GM21526 (cell line): ENCODE data around the gene CYP46A1.

Source experiments
- ATAC-seq: cut with Tn5 transposase; IDR thresholded peaks from one replicate; pipeline ENCODE4 v1.9.1; 2021; ENCODE audit warnings: moderate library complexity; ENCODE audit not compliant: unreplicated experiment, low FRiP score

The CYP46A1 gene

GRCh38 chr14:99737451-99737951 is 53.4 kb downstream of the CYP46A1 start:
- no peak for ATAC-seq

DNA sequence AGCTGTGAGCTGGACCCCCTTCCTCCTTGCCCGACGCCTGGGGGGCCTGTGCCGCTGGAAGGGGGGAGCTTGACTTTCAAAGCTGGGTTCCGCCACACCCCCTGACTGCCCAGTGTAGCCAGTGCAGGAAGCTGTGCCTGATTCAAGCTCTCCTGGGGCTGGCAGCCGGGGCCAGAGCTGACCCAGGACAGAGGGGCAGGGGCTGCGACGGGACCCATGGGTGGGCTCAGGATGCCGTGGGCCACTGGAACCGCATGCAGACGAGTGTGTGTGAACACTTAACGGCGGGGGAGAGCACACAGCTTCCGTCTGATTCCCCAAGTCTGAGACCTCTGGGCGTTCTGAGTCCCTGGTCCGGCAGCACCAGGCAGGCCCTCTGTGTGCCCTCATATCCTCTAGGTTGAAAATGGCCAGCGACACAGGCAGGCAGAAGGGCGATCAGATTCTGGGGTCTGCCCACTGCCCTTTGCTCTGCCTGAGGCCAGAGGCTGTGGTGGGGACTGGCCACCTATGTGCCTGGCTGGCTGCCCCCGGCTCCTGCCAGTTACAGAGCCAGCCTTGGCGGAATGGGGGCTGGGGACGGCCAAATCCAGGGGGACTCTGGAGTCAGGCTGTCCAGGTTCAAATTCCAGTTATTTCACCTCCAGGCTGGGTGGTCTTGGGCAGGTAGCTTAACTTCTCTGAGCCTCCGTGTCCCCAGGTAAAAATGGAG is 54.0 kb downstream of the CYP46A1 start:
- ATAC-seq: no peak

- no peak for ATAC-seq
These were observed 56.3 kb downstream of the CYP46A1 start for GRCh38 chr14:99740411-99740810.

DNA sequence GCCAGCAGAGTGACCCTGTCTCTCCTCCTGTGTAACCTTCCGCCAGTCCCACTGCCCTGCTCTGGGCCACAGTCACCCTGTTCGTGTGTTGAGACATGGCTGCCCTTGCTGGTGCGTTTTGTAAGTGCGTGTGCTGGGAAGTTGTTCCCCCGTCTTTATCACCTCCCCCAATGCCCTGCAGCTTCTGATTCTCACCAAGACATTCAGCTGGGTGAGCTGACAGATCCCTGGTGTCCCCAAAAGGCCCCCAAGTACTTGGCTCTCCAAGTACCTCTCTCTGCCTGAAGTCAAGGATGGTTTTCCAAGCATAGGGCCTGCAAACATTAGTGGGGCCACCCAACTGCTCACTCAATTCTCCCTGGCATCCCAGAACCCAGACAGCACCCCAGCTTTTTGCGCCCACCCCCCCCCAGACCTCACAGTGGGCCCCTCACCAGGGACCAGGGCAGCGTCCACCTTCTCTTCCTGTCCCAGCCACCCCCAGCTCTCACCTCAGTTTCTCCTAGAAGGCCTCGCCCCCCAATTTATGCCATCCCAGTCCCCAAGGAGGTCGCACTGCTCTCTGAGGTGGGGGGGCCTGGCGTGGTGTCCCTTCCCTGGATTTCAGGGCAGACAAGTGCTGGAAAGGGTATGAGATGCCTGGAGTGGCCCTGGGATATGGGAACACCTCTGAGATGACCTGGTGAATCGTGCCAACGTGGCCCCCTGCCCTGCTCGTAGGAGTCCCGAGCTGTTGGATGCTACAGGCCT is 57.3 kb downstream of the CYP46A1 start:
- ATAC-seq: no peak

DNA sequence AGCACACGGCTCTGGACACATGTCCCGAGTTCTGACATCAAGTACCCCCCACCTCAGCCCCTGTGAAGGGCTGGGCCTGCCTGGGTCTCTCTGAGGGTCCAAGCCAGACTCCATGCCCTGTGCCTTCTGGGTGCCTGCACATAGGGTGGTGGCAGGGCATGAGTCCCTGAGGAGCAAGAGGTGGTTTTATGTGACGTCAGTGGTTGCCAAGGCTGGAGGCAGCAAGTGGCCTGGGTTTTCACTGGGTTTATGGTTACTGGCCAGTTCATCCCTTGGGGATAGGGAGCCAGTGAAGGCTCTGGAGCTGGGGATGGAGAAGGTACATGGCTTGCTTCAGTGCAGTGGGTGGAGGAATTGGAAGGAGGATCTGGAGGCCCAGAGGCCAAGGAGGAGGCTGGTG is 58.0 kb downstream of the CYP46A1 start:
- no peak for ATAC-seq

DNA sequence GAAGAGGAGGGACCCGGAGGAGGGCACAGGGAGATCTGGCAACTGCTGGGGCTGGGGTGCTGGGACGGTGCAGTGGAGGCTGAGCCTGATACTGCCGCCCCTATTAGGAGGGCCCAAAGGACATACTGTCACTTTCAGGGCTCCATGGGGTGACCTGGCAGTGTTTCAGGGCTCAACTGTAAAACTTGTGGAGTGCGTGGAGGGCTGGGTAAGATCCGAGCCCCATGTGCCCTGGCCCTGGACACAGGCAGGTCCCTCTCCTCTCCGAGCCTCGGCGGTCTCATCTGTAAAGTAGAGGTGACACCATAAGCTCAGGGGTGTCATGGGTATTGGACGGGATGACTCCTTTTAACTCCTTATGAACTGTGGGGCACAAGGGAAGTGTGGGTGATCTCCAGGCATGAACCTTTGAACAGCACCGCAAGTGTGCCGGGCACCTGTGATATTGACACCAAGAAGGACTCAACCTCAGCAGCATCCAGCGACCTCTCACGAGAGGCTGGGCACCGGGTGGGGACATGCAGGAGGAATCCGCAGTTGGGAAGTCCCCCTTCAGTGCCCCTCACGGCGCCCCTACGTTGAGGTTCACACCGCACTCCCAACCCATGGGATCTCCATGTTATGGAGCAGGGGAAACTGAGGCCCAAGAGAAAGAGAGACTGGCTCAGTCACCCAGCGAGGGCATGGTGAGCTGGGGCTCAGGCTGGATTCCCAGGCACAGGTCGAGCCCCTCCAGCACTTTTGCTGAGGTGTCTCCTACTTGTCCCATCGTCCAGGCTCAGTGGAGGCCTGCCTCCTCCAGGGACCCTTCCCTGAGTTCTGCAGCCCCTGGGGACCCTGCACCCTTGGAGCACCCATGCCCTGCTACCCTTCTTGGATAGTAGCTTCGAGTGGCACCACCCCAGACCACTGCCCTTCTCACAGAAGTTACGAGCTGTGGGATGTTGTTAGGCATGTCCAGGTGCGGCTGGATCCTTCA is 58.7 kb downstream of the CYP46A1 start:
- ATAC-seq: no peak

DNA sequence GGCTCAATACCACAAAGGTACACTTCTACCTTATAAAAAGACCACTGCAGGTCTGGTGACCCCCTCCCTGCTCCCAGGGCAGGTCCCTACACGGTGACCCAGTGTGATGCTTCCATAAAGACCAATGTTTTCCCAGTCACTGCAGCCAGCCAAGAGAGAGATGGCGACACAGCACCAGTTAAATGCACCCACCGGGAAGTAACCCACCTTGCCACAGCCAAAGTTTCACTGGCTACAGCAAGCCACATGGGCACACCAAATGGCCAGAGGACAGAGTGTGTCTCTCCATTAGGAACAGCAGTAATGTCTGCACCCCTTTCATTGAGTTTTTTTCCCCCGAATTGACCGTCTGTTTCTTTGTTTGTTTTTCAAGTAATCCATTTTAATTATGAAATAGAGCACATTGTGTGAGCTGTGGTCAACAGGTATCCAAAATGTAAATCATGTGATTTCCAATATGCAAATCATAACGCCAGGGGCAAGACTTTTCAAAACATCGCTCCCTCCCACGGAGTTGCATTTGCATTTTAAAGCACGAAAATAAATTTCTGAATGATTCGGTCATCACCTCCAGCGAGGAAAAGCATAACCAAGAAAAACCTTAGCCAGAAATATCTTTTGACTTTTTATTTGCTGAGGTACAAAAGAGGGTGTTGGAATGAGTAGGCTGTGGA is 60.2 kb downstream of the CYP46A1 start:
- ATAC-seq: no peak

GRCh38 chr14:99744873-99745224 is 60.8 kb downstream of the CYP46A1 start:
- ATAC-seq: no peak

DNA sequence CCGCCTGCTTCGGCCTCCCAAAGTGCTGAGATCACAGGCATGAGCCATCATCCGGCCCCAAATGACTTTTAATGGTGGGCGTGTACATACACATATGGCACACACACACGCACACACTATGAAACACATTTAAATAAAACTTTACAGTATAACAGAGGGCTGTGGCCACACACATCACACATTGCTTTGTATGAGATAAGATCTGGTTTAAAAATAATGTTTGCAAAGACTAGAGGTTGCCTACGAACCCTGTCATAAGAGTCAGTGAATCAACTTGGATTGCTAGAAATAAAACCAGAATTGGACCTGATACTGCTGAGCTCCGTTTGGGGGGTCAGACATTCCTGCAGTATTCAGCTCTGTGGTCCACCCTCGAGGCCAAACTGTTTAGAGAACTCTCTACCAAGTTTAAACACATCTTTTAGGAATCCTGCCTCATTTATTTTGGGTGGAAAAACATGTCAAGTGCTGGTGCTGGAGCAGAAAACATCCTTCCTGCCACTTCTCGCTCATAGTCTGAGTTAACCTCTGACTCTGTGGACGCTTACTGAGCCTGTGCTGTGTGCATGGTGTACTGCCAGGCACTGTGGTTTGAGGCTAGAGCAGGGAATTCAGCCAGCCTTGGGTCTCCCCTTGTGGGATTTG is 61.3 kb downstream of the CYP46A1 start:
- no peak for ATAC-seq

GRCh38 chr14:99747167-99747566 is 63.1 kb downstream of the CYP46A1 start:
- ATAC-seq: no peak

GRCh38 chr14:99747582-99748330 is 63.7 kb downstream of the CYP46A1 start:
- ATAC-seq: no peak

GRCh38 chr14:99748529-99748928 is 64.4 kb downstream of the CYP46A1 start:
- no peak for ATAC-seq

DNA sequence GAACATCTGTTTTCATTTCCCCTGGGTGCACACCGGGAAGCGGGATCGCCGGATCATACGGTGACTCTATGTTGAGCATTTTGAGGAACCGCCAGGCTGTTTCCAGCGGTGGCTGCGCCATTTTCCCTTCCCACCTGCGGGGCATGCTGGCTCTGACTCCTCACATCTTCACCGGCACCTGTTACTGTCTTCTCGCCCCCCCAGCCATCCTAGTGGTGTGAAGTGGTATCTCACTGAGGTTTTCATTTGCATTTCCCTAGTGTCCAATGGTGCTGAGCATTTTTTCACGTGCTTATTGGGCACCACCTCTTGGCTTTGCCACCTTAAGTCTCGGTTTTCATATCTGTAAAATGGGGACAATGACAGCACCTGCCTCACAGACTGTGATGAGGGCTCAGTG is 65.0 kb downstream of the CYP46A1 start:
- ATAC-seq: no peak

GRCh38 chr14:99749763-99750715 is 65.9 kb downstream of the CYP46A1 start:
- no peak for ATAC-seq

- ATAC-seq: no peak
These were observed 66.8 kb downstream of the CYP46A1 start for GRCh38 chr14:99750746-99751450.

- ATAC-seq: no peak
These were observed 67.7 kb downstream of the CYP46A1 start for GRCh38 chr14:99751539-99752485.
